Measurements from ENCODE around the gene ANGEL2.

DNA sequence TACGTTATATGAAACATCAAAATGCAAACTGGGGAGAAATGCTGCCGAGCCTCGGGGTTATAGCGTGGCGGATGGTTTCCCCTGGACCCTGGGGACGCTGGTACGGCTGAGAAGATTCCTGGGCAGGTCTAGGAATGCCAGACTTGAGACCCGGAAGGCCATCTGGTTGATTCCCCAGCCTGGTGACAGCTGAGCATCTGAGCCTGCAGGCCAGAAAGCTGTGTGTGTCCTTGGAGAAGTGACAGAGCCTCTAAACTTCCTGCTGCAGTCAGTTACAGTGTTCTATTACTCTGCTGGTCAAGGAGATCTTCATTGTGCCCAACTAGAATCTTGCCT is 63.1 kb downstream of the ANGEL2 start:
- TF ChIP-seq, protein P1, sequence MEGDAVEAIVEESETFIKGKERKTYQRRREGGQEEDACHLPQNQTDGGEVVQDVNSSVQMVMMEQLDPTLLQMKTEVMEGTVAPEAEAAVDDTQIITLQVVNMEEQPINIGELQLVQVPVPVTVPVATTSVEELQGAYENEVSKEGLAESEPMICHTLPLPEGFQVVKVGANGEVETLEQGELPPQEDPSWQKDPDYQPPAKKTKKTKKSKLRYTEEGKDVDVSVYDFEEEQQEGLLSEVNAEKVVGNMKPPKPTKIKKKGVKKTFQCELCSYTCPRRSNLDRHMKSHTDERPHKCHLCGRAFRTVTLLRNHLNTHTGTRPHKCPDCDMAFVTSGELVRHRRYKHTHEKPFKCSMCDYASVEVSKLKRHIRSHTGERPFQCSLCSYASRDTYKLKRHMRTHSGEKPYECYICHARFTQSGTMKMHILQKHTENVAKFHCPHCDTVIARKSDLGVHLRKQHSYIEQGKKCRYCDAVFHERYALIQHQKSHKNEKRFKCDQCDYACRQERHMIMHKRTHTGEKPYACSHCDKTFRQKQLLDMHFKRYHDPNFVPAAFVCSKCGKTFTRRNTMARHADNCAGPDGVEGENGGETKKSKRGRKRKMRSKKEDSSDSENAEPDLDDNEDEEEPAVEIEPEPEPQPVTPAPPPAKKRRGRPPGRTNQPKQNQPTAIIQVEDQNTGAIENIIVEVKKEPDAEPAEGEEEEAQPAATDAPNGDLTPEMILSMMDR (IDR thresholded peaks at IDR 0.05; ENCODE audit: poor library complexity): no peak
- TF ChIP-seq EZH2 (IDR thresholded peaks at IDR 0.05; ENCODE audit: borderline replicate concordance): no peak
